IMR-90 (cell line): ENCODE results near the gene PPA2. TPM values are rescaled to one million over a fixed set of nuclear protein-coding genes. Genes with fewer than 3 reads are reported as not detected.

Source experiments
- ATAC-seq: fragments of 200-7000 bp; cut with Tn5 transposase; 2 replicates; pipeline ENCODE4 v1.9.1; 2020; ENCODE audit warnings: low read depth, mild to moderate bottlenecking, moderate library complexity
- BruUV-seq: library from RNA; stranded (reverse); fragments of 400-500 nt; replicated peaks from 2 replicates; lab custom pipeline; 2021; lab: Mats Ljungman, UMichigan
- CTCF ChIA-PET: fragments of 300-600 bp; formaldehyde crosslinking; extraction: SDS; loops from one replicate; lab custom pipeline; 2021; ENCODE audit warnings: antibody characterized with exemption; lab: Yijun Ruan, JAX
- POLR2A ChIA-PET: fragments of 300-600 bp; sonication (Branson Sonifier 250); formaldehyde crosslinking; loops from one replicate; lab custom pipeline; 2022; ENCODE audit warnings: antibody characterized with exemption; ENCODE audit not compliant: unreplicated experiment; lab: Charles Lee
- DNase-seq: peaks from one replicate; pipeline ENCODE4 v3.0.0; 2013
- H2AFZ ChIP-seq: replicated peaks from 2 replicates; pipeline ENCODE3; 2013; ENCODE audit warnings: low read length, mild to moderate bottlenecking; ENCODE audit not compliant: poor library complexity
- H2AK5ac ChIP-seq: 2 replicates; pipeline ENCODE4 v1.6.1; 2013; ENCODE audit warnings: low read depth, low read length, inconsistent platforms
- H2AK9ac ChIP-seq: replicated peaks from 2 replicates; pipeline ENCODE3; 2013; ENCODE audit warnings: mild to moderate bottlenecking, low read depth, low read length, moderate library complexity; ENCODE audit not compliant: poor library complexity
- H2BK120ac ChIP-seq: 2 replicates; pipeline ENCODE4 v1.6.1; 2013; ENCODE audit warnings: low read depth, low read length, inconsistent platforms
- H2BK15ac ChIP-seq: 3 replicates; pipeline ENCODE4 v1.6.1; 2013; ENCODE audit warnings: low read depth, low read length, inconsistent platforms
- H2BK20ac ChIP-seq: 2 replicates; pipeline ENCODE4 v1.6.1; 2013; ENCODE audit warnings: low read depth, mild to moderate bottlenecking, inconsistent platforms, low read length, moderate library complexity
- H2BK5ac ChIP-seq: 2 replicates; pipeline ENCODE4 v1.6.1; 2013; ENCODE audit warnings: mild to moderate bottlenecking, low read depth, low read length, inconsistent platforms; ENCODE audit not compliant: poor library complexity, severe bottlenecking
- H3K14ac ChIP-seq: replicated peaks from 2 replicates; pipeline ENCODE4 v1.6.1; 2013; ENCODE audit warnings: low read depth, low read length, inconsistent platforms
- H3K18ac ChIP-seq: 2 replicates; pipeline ENCODE4 v1.6.1; 2013; ENCODE audit warnings: low read depth, low read length, control low read depth
- H3K23ac ChIP-seq: 2 replicates; pipeline ENCODE4 v1.6.1; 2013; ENCODE audit warnings: low read depth, low read length, inconsistent platforms
- H3K27ac ChIP-seq: 2 replicates; pipeline ENCODE4 v1.5.1; 2013; ENCODE audit warnings: mild to moderate bottlenecking, control low read depth, low read length; ENCODE audit not compliant: insufficient read depth
- H3K27me3 ChIP-seq: 2 replicates; pipeline ENCODE4 v1.6.1; 2013; ENCODE audit warnings: low read length; ENCODE audit not compliant: control insufficient read depth, insufficient read depth
- H3K36me3 ChIP-seq: 2 replicates; pipeline ENCODE4 v1.6.1; 2013; ENCODE audit warnings: low read length, mixed read lengths; ENCODE audit not compliant: control insufficient read depth, insufficient read depth
- H3K4ac ChIP-seq: 2 replicates; pipeline ENCODE4 v1.6.1; 2013; ENCODE audit warnings: low read depth, low read length, inconsistent platforms
- H3K4me1 ChIP-seq: 2 replicates; pipeline ENCODE4 v1.6.1; 2013; ENCODE audit warnings: low read length, mixed read lengths; ENCODE audit not compliant: control insufficient read depth, insufficient read depth
- H3K4me2 ChIP-seq: 2 replicates; pipeline ENCODE4 v1.6.1; 2013; ENCODE audit warnings: low read depth, mild to moderate bottlenecking, control low read depth, low read length, moderate library complexity
- H3K4me3 ChIP-seq: 2 replicates; pipeline ENCODE4 v1.5.1; 2013; ENCODE audit warnings: low read depth, mild to moderate bottlenecking, control low read depth, low read length, moderate library complexity; ENCODE audit not compliant: insufficient read depth
- H3K56ac ChIP-seq: 2 replicates; pipeline ENCODE4 v1.6.1; 2013; ENCODE audit warnings: low read length, inconsistent platforms; ENCODE audit not compliant: insufficient read depth; ENCODE audit errors: extremely low read depth
- H3K79me1 ChIP-seq, 2 experiments: 2 replicates each; pipeline ENCODE4 v1.6.1; 2013; ENCODE audit warnings: low read length in 2 of 2, inconsistent platforms in 1 of 2, low read depth in 1 of 2
- H3K9ac ChIP-seq: 2 replicates; pipeline ENCODE4 v1.6.1; 2013; ENCODE audit warnings: low read depth, low read length, control low read depth
- H3K9me1 ChIP-seq: 2 replicates; pipeline ENCODE4 v1.6.1; 2013; ENCODE audit warnings: low read length, inconsistent platforms; ENCODE audit not compliant: insufficient read depth
- H3K9me3 ChIP-seq: 2 replicates; pipeline ENCODE4 v1.6.1; 2013; ENCODE audit warnings: low read length; ENCODE audit not compliant: control insufficient read depth, insufficient read depth
- H4K20me1 ChIP-seq: 2 replicates; pipeline ENCODE4 v1.6.1; 2013; ENCODE audit warnings: low read length, inconsistent platforms; ENCODE audit not compliant: insufficient read depth
- H4K5ac ChIP-seq: 2 replicates; pipeline ENCODE4 v1.6.1; 2013; ENCODE audit warnings: mild to moderate bottlenecking, low read depth, low read length, control low read depth
- H4K8ac ChIP-seq, 2 experiments: 2 replicates each; pipeline ENCODE4 v1.6.1; 2013; ENCODE audit warnings: low read depth in 2 of 2, low read length in 2 of 2, control low read depth in 1 of 2, inconsistent platforms in 1 of 2
- H4K91ac ChIP-seq: 2 replicates; pipeline ENCODE4 v1.6.1; 2013; ENCODE audit warnings: low read depth, low read length, inconsistent platforms; ENCODE audit not compliant: insufficient read depth
- BHLHE40 ChIP-seq: fragments of 150-350 bp; IDR thresholded peaks from 2 replicates; pipeline ENCODE4 v1.6.1; 2016; ENCODE audit warnings: mild to moderate bottlenecking, low read depth, low read length
- CEBPB ChIP-seq: IDR thresholded peaks from 2 replicates; pipeline ENCODE4 v1.6.1; 2012; ENCODE audit warnings: low read depth, low read length, improper control_type of control experiment
- CHD1 ChIP-seq: IDR thresholded peaks from 2 replicates; pipeline ENCODE4 v1.6.1; 2012; ENCODE audit warnings: low read depth, low read length, improper control_type of control experiment
- FOS ChIP-seq: fragments of 150-350 bp; IDR thresholded peaks from 2 replicates; pipeline ENCODE4 v1.6.1; 2016; ENCODE audit warnings: low read depth, low read length
- MAFK ChIP-seq: IDR thresholded peaks from 2 replicates; pipeline ENCODE4 v1.6.1; 2012; ENCODE audit warnings: low read depth, low read length, improper control_type of control experiment
- MAZ ChIP-seq: IDR thresholded peaks from 2 replicates; pipeline ENCODE4 v1.6.1; 2012; ENCODE audit warnings: low read depth, mild to moderate bottlenecking, low read length, improper control_type of control experiment, moderate library complexity, borderline replicate concordance
- MXI1 ChIP-seq: IDR thresholded peaks from 2 replicates; pipeline ENCODE4 v1.6.1; 2012; ENCODE audit warnings: low read depth, mild to moderate bottlenecking, low read length, moderate library complexity, borderline replicate concordance
- NFE2L2 ChIP-seq: fragments of 150-350 bp; IDR thresholded peaks from 2 replicates; pipeline ENCODE4 v1.6.1; 2016; ENCODE audit warnings: low read depth, mild to moderate bottlenecking, low read length
- POLR2A ChIP-seq: IDR thresholded peaks from 2 replicates; pipeline ENCODE4 v1.6.1; 2012; ENCODE audit warnings: mild to moderate bottlenecking, low read depth, low read length
- RAD21 ChIP-seq: IDR thresholded peaks from 2 replicates; pipeline ENCODE4 v1.6.1; 2012; ENCODE audit warnings: low read length, improper control_type of control experiment
- RCOR1 ChIP-seq: IDR thresholded peaks from 2 replicates; pipeline ENCODE4 v1.6.1; 2012; ENCODE audit warnings: mild to moderate bottlenecking, low read length, improper control_type of control experiment; ENCODE audit not compliant: insufficient replicate concordance
- RFX5 ChIP-seq: IDR thresholded peaks from 2 replicates; pipeline ENCODE4 v1.8.0; 2012; ENCODE audit warnings: low read depth, mild to moderate bottlenecking, low read length, moderate library complexity
- SMC3 ChIP-seq: fragments of 150-350 bp; IDR thresholded peaks from 2 replicates; pipeline ENCODE4 v1.6.1; 2016; ENCODE audit warnings: low read depth, mild to moderate bottlenecking, antibody characterized with exemption, low read length, moderate library complexity
- USF2 ChIP-seq: fragments of 150-350 bp; IDR thresholded peaks from 2 replicates; pipeline ENCODE4 v1.6.1; 2017; ENCODE audit warnings: mild to moderate bottlenecking, antibody characterized with exemption, low read length, low read depth
- WGBS, 2 experiments: methylation state at CpG; one replicate each; pipeline versions ENCODE4 v1.1.5 to v1.1.7; 2013; ENCODE audit warnings: missing lambda C conversion rate in 2 of 2; ENCODE audit not compliant: insufficient read length in 1 of 2; ENCODE audit errors: extremely low coverage in 2 of 2; 5-methylcytosine and 5-hydroxymethylcytosine counted together
- dilution Hi-C: fragments of 300-500 bp; cut with HindIII; formaldehyde crosslinking; loops from one replicate; pipeline ENCODE4 v1.14.3; 2018; ENCODE audit warnings: low sequenced_read_pairs; ENCODE audit not compliant: unreplicated experiment
- in situ Hi-C: fragments of 300-500 bp; cut with MboI; formaldehyde crosslinking; loops from 3 replicates; pipeline ENCODE4 v1.14.3; 2019; ENCODE audit warnings: low sequenced_read_pairs, inconsistent platforms, mixed read lengths
- intact Hi-C: fragments of 100-400 bp; cut with micrococcal nuclease; formaldehyde crosslinking; loops from 2 replicates; pipeline ENCODE4 v1.10.0; 2022
- polyA plus RNA-seq, 3 experiments: library from polyadenylated mRNA; depleted of rRNA; stranded (reverse); fragments of >200 nt; gene quantifications; 2 replicates each; pipeline ENCODE4 v1.2.3, GENCODE V29; 2012; ENCODE audit warnings: low replicate concordance in 1 of 3
- total RNA-seq: library from RNA; depleted of rRNA; stranded (reverse); fragments of >200 nt; gene quantifications from 2 replicates; pipeline ENCODE4 v1.2.3, GENCODE V29; 2012
- TF ChIP-seq, protein P1 (sequence below): conservative IDR thresholded peaks from 2 replicates; pipeline ENCODE4 v1.5.1; 2012; ENCODE audit warnings: mild to moderate bottlenecking, low read depth, low read length, improper control_type of control experiment
- TF ChIP-seq, protein P2 (sequence below): fragments of 150-350 bp; IDR thresholded peaks from 2 replicates; pipeline ENCODE4 v1.6.1; 2016; ENCODE audit warnings: low read depth, mild to moderate bottlenecking, low read length, moderate library complexity, borderline replicate concordance

Gene PPA2
- total and polyA plus RNA-seq, 2 of the 4 experiments (the other 2 are of a cell fraction): 43.1 to 52.5 TPM

DNA sequence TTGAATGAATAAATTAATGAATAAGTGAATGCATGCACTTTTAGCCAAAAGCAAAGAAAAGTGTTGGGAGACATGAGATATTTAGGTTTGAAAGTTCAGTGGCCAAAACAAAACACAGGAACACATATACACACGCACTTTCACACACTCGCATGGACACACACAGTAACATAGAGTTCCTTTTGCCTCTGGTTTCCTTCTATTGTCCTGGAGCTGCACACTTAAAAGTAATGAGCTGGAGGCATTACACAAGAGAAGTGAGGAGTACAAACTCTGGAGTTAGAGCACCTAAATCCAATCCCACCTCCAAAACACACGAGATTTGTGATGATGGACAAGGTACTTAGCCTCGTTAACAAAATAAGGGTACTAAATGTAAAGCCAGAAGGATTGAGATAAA lies 18.7 kb downstream of the PPA2 start:
- Histone ChIP-seq H3K4me2 (no peak overlapping the region), H3K27me3 (no peaks in the 10 kb centered on the region), H2BK15ac (no peak overlapping the region), H3K9me1 (no peaks in the 10 kb centered on the region), H3K56ac (no peak overlapping the region), H3K27ac (no peak overlapping the region), H4K20me1 (no peaks in the 10 kb centered on the region), H3K14ac (no peak overlapping the region), H3K4ac (no peak overlapping the region), H3K36me3 (peaks cover 6% of the 10 kb centered on the region; the same call in 1 of the 2 replicates), H2AK5ac (no peak overlapping the region), H3K9ac (no peak overlapping the region), H2BK5ac (no peak overlapping the region), H2BK120ac (no peak overlapping the region), H2BK20ac (no peak overlapping the region), H4K5ac (no peak overlapping the region), H3K4me1 (peaks cover 4% of the 10 kb centered on the region; the same call in 1 of the 2 replicates), H3K23ac (no peak overlapping the region), H3K4me3 (no peak overlapping the region), H3K9me3 (no peaks in the 10 kb centered on the region), H2AFZ (no peak overlapping the region), H2AK9ac (no peak overlapping the region), H3K79me1 (peaks cover 0 to 13% of the 10 kb centered on the region in 2 experiments; a peak in 1 of 4 replicates), H4K91ac (no peak overlapping the region), H4K8ac (no peak overlapping the region), H3K18ac (no peak overlapping the region)
- no peak for ATAC-seq
- DNase-seq: no peak
- CTCF ChIA-PET: interaction anchor here (0.8 kb wide), 1 partner anchor 308 kb away, joined by 3 read pairs; the partner anchor contains the start of gene TET2
- dilution Hi-C loops (no loop called here), in situ Hi-C loops (no loop called here), intact Hi-C loops (no loop called here)
- no CpG with 5 or more reads among the region's 4 CpGs for WGBS, 2 experiments
- no TSS peak for BruUV-seq
- POLR2A ChIA-PET: no interaction called here
- TF ChIP-seq SMC3: no peak
- TF ChIP-seq NFE2L2: no peak
- no peak for TF ChIP-seq FOS
- TF ChIP-seq RFX5: no peak
- no peak for TF ChIP-seq CEBPB
- no peak for TF ChIP-seq RAD21
- no peak for TF ChIP-seq MAZ
- TF ChIP-seq, protein P1, sequence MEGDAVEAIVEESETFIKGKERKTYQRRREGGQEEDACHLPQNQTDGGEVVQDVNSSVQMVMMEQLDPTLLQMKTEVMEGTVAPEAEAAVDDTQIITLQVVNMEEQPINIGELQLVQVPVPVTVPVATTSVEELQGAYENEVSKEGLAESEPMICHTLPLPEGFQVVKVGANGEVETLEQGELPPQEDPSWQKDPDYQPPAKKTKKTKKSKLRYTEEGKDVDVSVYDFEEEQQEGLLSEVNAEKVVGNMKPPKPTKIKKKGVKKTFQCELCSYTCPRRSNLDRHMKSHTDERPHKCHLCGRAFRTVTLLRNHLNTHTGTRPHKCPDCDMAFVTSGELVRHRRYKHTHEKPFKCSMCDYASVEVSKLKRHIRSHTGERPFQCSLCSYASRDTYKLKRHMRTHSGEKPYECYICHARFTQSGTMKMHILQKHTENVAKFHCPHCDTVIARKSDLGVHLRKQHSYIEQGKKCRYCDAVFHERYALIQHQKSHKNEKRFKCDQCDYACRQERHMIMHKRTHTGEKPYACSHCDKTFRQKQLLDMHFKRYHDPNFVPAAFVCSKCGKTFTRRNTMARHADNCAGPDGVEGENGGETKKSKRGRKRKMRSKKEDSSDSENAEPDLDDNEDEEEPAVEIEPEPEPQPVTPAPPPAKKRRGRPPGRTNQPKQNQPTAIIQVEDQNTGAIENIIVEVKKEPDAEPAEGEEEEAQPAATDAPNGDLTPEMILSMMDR: no peak
- no peak for TF ChIP-seq MAFK
- no peak for TF ChIP-seq POLR2A
- TF ChIP-seq MXI1: no peak
- TF ChIP-seq, protein P2, sequence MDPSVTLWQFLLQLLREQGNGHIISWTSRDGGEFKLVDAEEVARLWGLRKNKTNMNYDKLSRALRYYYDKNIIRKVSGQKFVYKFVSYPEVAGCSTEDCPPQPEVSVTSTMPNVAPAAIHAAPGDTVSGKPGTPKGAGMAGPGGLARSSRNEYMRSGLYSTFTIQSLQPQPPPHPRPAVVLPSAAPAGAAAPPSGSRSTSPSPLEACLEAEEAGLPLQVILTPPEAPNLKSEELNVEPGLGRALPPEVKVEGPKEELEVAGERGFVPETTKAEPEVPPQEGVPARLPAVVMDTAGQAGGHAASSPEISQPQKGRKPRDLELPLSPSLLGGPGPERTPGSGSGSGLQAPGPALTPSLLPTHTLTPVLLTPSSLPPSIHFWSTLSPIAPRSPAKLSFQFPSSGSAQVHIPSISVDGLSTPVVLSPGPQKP: no peak
- TF ChIP-seq USF2: no peak
- TF ChIP-seq RCOR1: no peak
- no peak for TF ChIP-seq CHD1
- no peak for TF ChIP-seq BHLHE40
